BJ (cell line): ENCODE results near the gene KRTAP29-1. TPM values are rescaled to one million over a fixed set of nuclear protein-coding genes. Genes with fewer than 3 reads are reported as not detected.
A peak's percentile ranks its signal among the peaks of the same experiment; 100 is the strongest.

ENCODE experiments used
- CTCF ChIA-PET: fragments of 350-600 bp; formaldehyde crosslinking; extraction: SDS; loops from one replicate; lab custom pipeline; 2021; ENCODE audit warnings: antibody characterized with exemption, inconsistent platforms; lab: Yijun Ruan, JAX
- POLR2A ChIA-PET: fragments of 300-600 bp; sonication (Branson Sonifier 250); formaldehyde crosslinking; extraction: SDS; loops from one replicate; lab custom pipeline; 2021; ENCODE audit warnings: antibody characterized with exemption; lab: Charles Lee
- DNase-seq: peaks from one replicate; pipeline ENCODE4 v3.0.0-alpha.2; 2011; ENCODE audit warnings: low read depth
- H3K27me3 ChIP-seq: 2 replicates; pipeline ENCODE4 v1.6.0; 2011; ENCODE audit warnings: low read length; ENCODE audit not compliant: control insufficient read depth, insufficient read depth
- H3K36me3 ChIP-seq: 2 replicates; pipeline ENCODE4 v1.5.1; 2011; ENCODE audit warnings: low read length; ENCODE audit not compliant: control insufficient read depth, insufficient read depth
- H3K4me3 ChIP-seq: 2 replicates; pipeline ENCODE4 v1.5.1; 2011; ENCODE audit warnings: low read depth, mild to moderate bottlenecking, control low read depth, low read length
- CTCF ChIP-seq: IDR thresholded peaks from 2 replicates; pipeline ENCODE4 v1.5.1; 2011; ENCODE audit warnings: low read depth, mild to moderate bottlenecking, control low read depth, inconsistent platforms, low read length, moderate library complexity; ENCODE audit not compliant: insufficient read depth
- polyA plus RNA-seq: library from polyadenylated mRNA; depleted of rRNA; stranded (reverse); fragments of >200 nt; gene quantifications from 2 replicates; pipeline ENCODE4 v1.2.3, GENCODE V29; 2011

Gene KRTAP29-1
- polyA plus RNA-seq, 1 experiment: not detected

- no peak for TF ChIP-seq CTCF
- H3K36me3 ChIP-seq: no peaks in the 10 kb centered on the region
- no peak overlapping the region for H3K4me3 ChIP-seq
- CTCF ChIA-PET: no interaction called here
- H3K27me3 ChIP-seq: no peaks in the 10 kb centered on the region
- POLR2A ChIA-PET: no interaction called here
- DNase-seq: no peak
These were observed 23.8 kb upstream of the KRTAP29-1 start for GRCh38 chr17:41326173-41327145.

- POLR2A ChIA-PET: no interaction called here
- no peaks in the 10 kb centered on the region for H3K36me3 ChIP-seq
- H3K4me3 ChIP-seq: no peak overlapping the region
- DNase-seq: no peak
- TF ChIP-seq CTCF: no peak
- no peaks in the 10 kb centered on the region for H3K27me3 ChIP-seq
- CTCF ChIA-PET: no interaction called here
These were observed 23.0 kb upstream of the KRTAP29-1 start for GRCh38 chr17:41325611-41326010.

- ChIA-PET POLR2A (no interaction called here), CTCF (no interaction called here)
- no peaks in the 10 kb centered on the region for H3K36me3 ChIP-seq
These were observed 22.5 kb upstream of the KRTAP29-1 start for GRCh38 chr17:41325126-41325525.

GRCh38 chr17:41324180-41325075, 21.8 kb upstream of the KRTAP29-1 start:
- no peaks in the 10 kb centered on the region for H3K27me3 ChIP-seq
- TF ChIP-seq CTCF: peak; percentile 32; the same call in 1 of the 2 replicates
- DNase-seq: no peak
- ChIA-PET CTCF (interaction anchor here (0.9 to 4.1 kb wide), 7 partner anchors 8 to 467 kb away, joined by 3 to 28 read pairs (median 4); no protein-coding TSS in a partner anchor), POLR2A (no interaction called here)
- H3K4me3 ChIP-seq: no peak overlapping the region
- no peaks in the 10 kb centered on the region for H3K36me3 ChIP-seq

More at GRCh38 chr17:41325126-41325525, 22.5 kb upstream of the KRTAP29-1 start:
- no peak for DNase-seq
- no peak for TF ChIP-seq CTCF
- H3K27me3 ChIP-seq: no peaks in the 10 kb centered on the region
- H3K4me3 ChIP-seq: no peak overlapping the region
